HepG2 (cell line): ENCODE results near the gene THRAP3. TPM values are rescaled to one million over a fixed set of nuclear protein-coding genes. Genes with fewer than 3 reads are reported as not detected.
A peak's percentile ranks its signal among the peaks of the same experiment; 100 is the strongest.

Experiments
- AKAP8 ChIP-seq: sonication (generic); formaldehyde crosslinking; IDR thresholded peaks from 2 replicates; pipeline ENCODE4 v1.5.1; 2020; ENCODE audit warnings: mild to moderate bottlenecking, missing genetic modification reagents
- ARID2 ChIP-seq: sonication (generic); formaldehyde crosslinking; IDR thresholded peaks from 2 replicates; pipeline ENCODE4 v1.8.1; 2022; ENCODE audit warnings: mild to moderate bottlenecking, missing genetic modification reagents, borderline replicate concordance
- ELF3 ChIP-seq: IDR thresholded peaks from 2 replicates; pipeline ENCODE4 v1.6.1; 2016; ENCODE audit warnings: missing genetic modification reagents, missing compliant biosample characterization
- FIP1L1 ChIP-seq: fragments of 200-400 bp; formaldehyde crosslinking; IDR thresholded peaks from 2 replicates; pipeline ENCODE4 v1.6.1; 2018; ENCODE audit warnings: low read depth, mild to moderate bottlenecking, low read length, moderate library complexity, borderline replicate concordance; ENCODE audit not compliant: insufficient read depth
- KMT2A ChIP-seq: sonication (generic); formaldehyde crosslinking; IDR thresholded peaks from 2 replicates; pipeline ENCODE4 v1.4.0; 2020; ENCODE audit warnings: missing genetic modification reagents
- MZF1 ChIP-seq: sonication (generic); formaldehyde crosslinking; IDR thresholded peaks from 2 replicates; pipeline ENCODE4 v1.8.1; 2023; ENCODE audit warnings: mild to moderate bottlenecking, missing genetic modification reagents, borderline replicate concordance
- NONO ChIP-seq, 2 experiments: fragments of 450-650 bp in 1 of 2; sonication (generic) in 1 of 2; formaldehyde crosslinking in 1 of 2; IDR thresholded peaks in 1 of 2; conservative IDR thresholded peaks in 1 of 2; 2 replicates each; pipeline versions ENCODE4 v1.6.1 to v1.8.0; 2017 to 2022; ENCODE audit warnings: mild to moderate bottlenecking in 1 of 2, missing genetic modification reagents in 1 of 2, moderate library complexity in 1 of 2
- PAWR ChIP-seq: sonication (generic); formaldehyde crosslinking; IDR thresholded peaks from 2 replicates; pipeline ENCODE4 v1.4.0; 2020; ENCODE audit warnings: missing genetic modification reagents, mild to moderate bottlenecking, borderline replicate concordance
- SKI ChIP-seq: fragments of 450-650 bp; IDR thresholded peaks from one replicate; pipeline ENCODE4 v1.6.1; 2018; ENCODE audit warnings: mild to moderate bottlenecking; ENCODE audit not compliant: partially characterized antibody
- SOX5 ChIP-seq: IDR thresholded peaks from 2 replicates; pipeline ENCODE4 v1.6.1; 2016; ENCODE audit warnings: borderline replicate concordance
- TBL1XR1 ChIP-seq: fragments of 150-350 bp; IDR thresholded peaks from 2 replicates; pipeline ENCODE4 v1.6.1; 2014; ENCODE audit warnings: borderline replicate concordance, low read length; ENCODE audit not compliant: partially characterized antibody
- ZBTB3 ChIP-seq: sonication (generic); formaldehyde crosslinking; IDR thresholded peaks from 2 replicates; pipeline ENCODE4 v1.4.0; 2020; ENCODE audit warnings: low read depth, mild to moderate bottlenecking, moderate library complexity, missing genetic modification reagents, borderline replicate concordance
- ZFP36L2 ChIP-seq: sonication (generic); formaldehyde crosslinking; IDR thresholded peaks from 2 replicates; pipeline ENCODE4 v1.4.0; 2020; ENCODE audit warnings: missing genetic modification reagents
- ZFY ChIP-seq: sonication (generic); formaldehyde crosslinking; IDR thresholded peaks from 2 replicates; pipeline ENCODE4 v1.4.0; 2020; ENCODE audit warnings: missing genetic modification reagents
- ZNF138 ChIP-seq: sonication (generic); formaldehyde crosslinking; IDR thresholded peaks from 2 replicates; pipeline ENCODE4 v1.5.0; 2020; ENCODE audit warnings: mild to moderate bottlenecking, low read depth, missing genetic modification reagents
- ZNF263 ChIP-seq: sonication (generic); formaldehyde crosslinking; IDR thresholded peaks from 2 replicates; pipeline ENCODE4 v1.4.0; 2020; ENCODE audit warnings: missing genetic modification reagents
- ZNF451 ChIP-seq: sonication (generic); formaldehyde crosslinking; IDR thresholded peaks from 2 replicates; pipeline ENCODE4 v1.5.0; 2020; ENCODE audit warnings: mild to moderate bottlenecking, missing genetic modification reagents
- ZNF501 ChIP-seq: sonication (generic); formaldehyde crosslinking; IDR thresholded peaks from 2 replicates; pipeline ENCODE4 v1.5.1; 2020; ENCODE audit warnings: mild to moderate bottlenecking, moderate library complexity, missing genetic modification reagents
- ZNF615 ChIP-seq: sonication (generic); formaldehyde crosslinking; IDR thresholded peaks from 2 replicates; pipeline ENCODE4 v1.5.0; 2020; ENCODE audit warnings: mild to moderate bottlenecking, missing genetic modification reagents, borderline replicate concordance
- ZSCAN29 ChIP-seq: sonication (generic); formaldehyde crosslinking; conservative IDR thresholded peaks from 2 replicates; pipeline ENCODE4 v1.4.0; 2020; ENCODE audit warnings: mild to moderate bottlenecking, missing genetic modification reagents
- polyA plus RNA-seq, 8 experiments: library from polyadenylated mRNA; depleted of rRNA in 3 of 8; stranded (reverse) in 7 of 8; unstranded in 1 of 8; fragments of >200 nt; fragmentation: Illumina TruSeq in 4 of 8; extraction: Trizol in 4 of 8; gene quantifications; 2 replicates each; pipeline versions ENCODE4 v1.2.1 to v1.2.3, GENCODE V29; 2011 to 2016; ENCODE audit warnings: low read depth in 4 of 8, missing spikeins in 1 of 8, mixed read lengths in 1 of 8; ENCODE audit not compliant: insufficient read depth in 1 of 8
- total RNA-seq, 5 experiments: library from RNA; depleted of rRNA; stranded (reverse); fragments of >200 nt; fragmentation: Illumina TruSeq; extraction: Trizol; gene quantifications; 2 replicates each; pipeline ENCODE4 v1.2.3, GENCODE V29; 2016; ENCODE audit warnings: low read depth in 1 of 5
- TF ChIP-seq, protein P1 (sequence below): sonication (generic); formaldehyde crosslinking; IDR thresholded peaks from 2 replicates; pipeline ENCODE4 v1.9.0; 2022; ENCODE audit warnings: missing genetic modification reagents, mild to moderate bottlenecking, borderline replicate concordance
- TF ChIP-seq, protein P2 (sequence below): sonication (generic); formaldehyde crosslinking; IDR thresholded peaks from 2 replicates; pipeline ENCODE4 v1.9.0; 2021; ENCODE audit warnings: missing genetic modification reagents, mild to moderate bottlenecking, borderline replicate concordance
- TF ChIP-seq, protein P3 (sequence below): IDR thresholded peaks from 2 replicates; pipeline ENCODE4 v1.6.1; 2018; ENCODE audit warnings: missing genetic modification reagents, mild to moderate bottlenecking, missing compliant biosample characterization
- TF ChIP-seq, protein P4 (sequence below): sonication (generic); formaldehyde crosslinking; conservative IDR thresholded peaks from 2 replicates; pipeline ENCODE4 v1.4.0; 2020; ENCODE audit warnings: missing genetic modification reagents

THRAP3 gene
- total and polyA plus RNA-seq, 2 of the 13 experiments (the other 11 are each of a cell fraction or from before 2014, with no cell fraction given), result 45.0 to 92.6 TPM

GRCh38 chr1:36248250-36248894 lies 24.1 kb downstream of the THRAP3 start (continued):
- TF ChIP-seq, protein P1, sequence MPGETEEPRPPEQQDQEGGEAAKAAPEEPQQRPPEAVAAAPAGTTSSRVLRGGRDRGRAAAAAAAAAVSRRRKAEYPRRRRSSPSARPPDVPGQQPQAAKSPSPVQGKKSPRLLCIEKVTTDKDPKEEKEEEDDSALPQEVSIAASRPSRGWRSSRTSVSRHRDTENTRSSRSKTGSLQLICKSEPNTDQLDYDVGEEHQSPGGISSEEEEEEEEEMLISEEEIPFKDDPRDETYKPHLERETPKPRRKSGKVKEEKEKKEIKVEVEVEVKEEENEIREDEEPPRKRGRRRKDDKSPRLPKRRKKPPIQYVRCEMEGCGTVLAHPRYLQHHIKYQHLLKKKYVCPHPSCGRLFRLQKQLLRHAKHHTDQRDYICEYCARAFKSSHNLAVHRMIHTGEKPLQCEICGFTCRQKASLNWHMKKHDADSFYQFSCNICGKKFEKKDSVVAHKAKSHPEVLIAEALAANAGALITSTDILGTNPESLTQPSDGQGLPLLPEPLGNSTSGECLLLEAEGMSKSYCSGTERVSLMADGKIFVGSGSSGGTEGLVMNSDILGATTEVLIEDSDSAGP (CRISPR knock-in tag), result no peak
- peak; percentile 73 for TF ChIP-seq TBL1XR1
- TF ChIP-seq PAWR (CRISPR knock-in tag), result no peak
- no peak for TF ChIP-seq FIP1L1
- peak; percentile 90 for TF ChIP-seq SKI
- TF ChIP-seq ZSCAN29, result no peak
- no peak for TF ChIP-seq ZNF501 (CRISPR knock-in tag)
- TF ChIP-seq ELF3 (CRISPR knock-in tag), result peak; percentile 15
- no peak for TF ChIP-seq ARID2 (CRISPR knock-in tag)
- no peak for TF ChIP-seq ZNF263 (CRISPR knock-in tag)
- TF ChIP-seq SOX5 (CRISPR knock-in tag), result peak; percentile 71
- no peak for TF ChIP-seq ZFP36L2
- TF ChIP-seq MZF1, result no peak
- TF ChIP-seq KMT2A, result no peak; the same call in 1 of the 2 replicates
- TF ChIP-seq ZFY (CRISPR knock-in tag), result peak; percentile 54; the same call in 1 of the 2 replicates
- no peak for TF ChIP-seq ZNF451 (CRISPR knock-in tag)
- TF ChIP-seq, protein P2, sequence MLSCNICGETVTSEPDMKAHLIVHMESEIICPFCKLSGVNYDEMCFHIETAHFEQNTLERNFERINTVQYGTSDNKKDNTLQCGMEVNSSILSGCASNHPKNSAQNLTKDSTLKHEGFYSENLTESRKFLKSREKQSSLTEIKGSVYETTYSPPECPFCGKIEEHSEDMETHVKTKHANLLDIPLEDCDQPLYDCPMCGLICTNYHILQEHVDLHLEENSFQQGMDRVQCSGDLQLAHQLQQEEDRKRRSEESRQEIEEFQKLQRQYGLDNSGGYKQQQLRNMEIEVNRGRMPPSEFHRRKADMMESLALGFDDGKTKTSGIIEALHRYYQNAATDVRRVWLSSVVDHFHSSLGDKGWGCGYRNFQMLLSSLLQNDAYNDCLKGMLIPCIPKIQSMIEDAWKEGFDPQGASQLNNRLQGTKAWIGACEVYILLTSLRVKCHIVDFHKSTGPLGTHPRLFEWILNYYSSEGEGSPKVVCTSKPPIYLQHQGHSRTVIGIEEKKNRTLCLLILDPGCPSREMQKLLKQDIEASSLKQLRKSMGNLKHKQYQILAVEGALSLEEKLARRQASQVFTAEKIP (CRISPR knock-in tag), result no peak
- no peak for TF ChIP-seq NONO (IDR thresholded peaks at IDR 0.05)
- peak; percentile 67; the same call in 1 of the 2 replicates for TF ChIP-seq NONO (CRISPR knock-in tag; conservative IDR thresholded peaks at IDR 0.05)
- TF ChIP-seq AKAP8 (CRISPR knock-in tag), result no peak
- peak; percentile 56; the same call in 1 of the 2 replicates for TF ChIP-seq ZBTB3
- TF ChIP-seq ZNF138 (CRISPR knock-in tag), result no peak
- TF ChIP-seq, protein P3, sequence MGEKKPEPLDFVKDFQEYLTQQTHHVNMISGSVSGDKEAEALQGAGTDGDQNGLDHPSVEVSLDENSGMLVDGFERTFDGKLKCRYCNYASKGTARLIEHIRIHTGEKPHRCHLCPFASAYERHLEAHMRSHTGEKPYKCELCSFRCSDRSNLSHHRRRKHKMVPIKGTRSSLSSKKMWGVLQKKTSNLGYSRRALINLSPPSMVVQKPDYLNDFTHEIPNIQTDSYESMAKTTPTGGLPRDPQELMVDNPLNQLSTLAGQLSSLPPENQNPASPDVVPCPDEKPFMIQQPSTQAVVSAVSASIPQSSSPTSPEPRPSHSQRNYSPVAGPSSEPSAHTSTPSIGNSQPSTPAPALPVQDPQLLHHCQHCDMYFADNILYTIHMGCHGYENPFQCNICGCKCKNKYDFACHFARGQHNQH (CRISPR knock-in tag), result peak; percentile 61; the same call in 1 of the 2 replicates
- TF ChIP-seq, protein P4, sequence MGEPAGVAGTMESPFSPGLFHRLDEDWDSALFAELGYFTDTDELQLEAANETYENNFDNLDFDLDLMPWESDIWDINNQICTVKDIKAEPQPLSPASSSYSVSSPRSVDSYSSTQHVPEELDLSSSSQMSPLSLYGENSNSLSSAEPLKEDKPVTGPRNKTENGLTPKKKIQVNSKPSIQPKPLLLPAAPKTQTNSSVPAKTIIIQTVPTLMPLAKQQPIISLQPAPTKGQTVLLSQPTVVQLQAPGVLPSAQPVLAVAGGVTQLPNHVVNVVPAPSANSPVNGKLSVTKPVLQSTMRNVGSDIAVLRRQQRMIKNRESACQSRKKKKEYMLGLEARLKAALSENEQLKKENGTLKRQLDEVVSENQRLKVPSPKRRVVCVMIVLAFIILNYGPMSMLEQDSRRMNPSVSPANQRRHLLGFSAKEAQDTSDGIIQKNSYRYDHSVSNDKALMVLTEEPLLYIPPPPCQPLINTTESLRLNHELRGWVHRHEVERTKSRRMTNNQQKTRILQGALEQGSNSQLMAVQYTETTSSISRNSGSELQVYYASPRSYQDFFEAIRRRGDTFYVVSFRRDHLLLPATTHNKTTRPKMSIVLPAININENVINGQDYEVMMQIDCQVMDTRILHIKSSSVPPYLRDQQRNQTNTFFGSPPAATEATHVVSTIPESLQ (CRISPR knock-in tag), result no peak
- no peak for TF ChIP-seq ZNF615 (CRISPR knock-in tag)
